ENCODE results near the gene OR1L8. TPM values are rescaled to one million over a fixed set of nuclear protein-coding genes. Genes with fewer than 3 reads are reported as not detected.

OR1L8 gene
- total and polyA plus RNA-seq, 4 donors = 0.08 TPM; not detected in 3

- no peaks in the 10 kb centered on the region for H3K4me1 ChIP-seq (ENCODE audit: control insufficient read depth in 4 of 4, insufficient read depth in 4 of 4, low read length in 3 of 4)
- H3K4me3 ChIP-seq (ENCODE audit: low read depth in 1 of 3, low read length in 3 of 3) = no peak within 1 kb of the TSS
- no peaks in the 10 kb centered on the region for H3K9me3 ChIP-seq (ENCODE audit: control insufficient read depth in 4 of 4, low read length in 3 of 4)
- no peaks in the 10 kb centered on the region for H3K36me3 ChIP-seq (ENCODE audit: control insufficient read depth in 4 of 4, insufficient read depth in 3 of 4, low read depth in 1 of 4, low read length in 3 of 4)
- H3K27ac ChIP-seq (ENCODE audit: low read depth in 1 of 2, low read length in 2 of 2) = no peak within 1 kb of the TSS
- WGBS = 77% methylated on average over 4 of the region's 4 CpGs
- no peak for DNase-seq (ENCODE audit: low spot score)
- no peak for TF ChIP-seq GABPA (IDR thresholded peaks at IDR 0.05 in 1 of 2, conservative IDR thresholded peaks at IDR 0.05 in 1 of 2)
- no peak for TF ChIP-seq ATF3 (IDR thresholded peaks at IDR 0.05)
- no peak for TF ChIP-seq RXRA (IDR thresholded peaks at IDR 0.05)
- no peak for TF ChIP-seq REST (IDR thresholded peaks at IDR 0.05)
- no peak for TF ChIP-seq SP1 (IDR thresholded peaks at IDR 0.05)
- no peak for TF ChIP-seq HNF4G (IDR thresholded peaks at IDR 0.05)
- no peak for TF ChIP-seq MAX (IDR thresholded peaks at IDR 0.05)
- no peak for TF ChIP-seq NR2F2 (IDR thresholded peaks at IDR 0.05)
- no peak for TF ChIP-seq CTCF (IDR thresholded peaks at IDR 0.05; ENCODE audit: low read depth, low read length, missing input control)
- TF ChIP-seq RAD21 (IDR thresholded peaks at IDR 0.05) = no peak
- TF ChIP-seq FOXA2 (IDR thresholded peaks at IDR 0.05) = no peak
- TF ChIP-seq FOXA1 (IDR thresholded peaks at IDR 0.05) = no peak
- no peak for TF ChIP-seq HNF4A (conservative IDR thresholded peaks at IDR 0.05)
- TF ChIP-seq EGR1 (IDR thresholded peaks at IDR 0.05; ENCODE audit: low read depth in 2 of 2) = no peak
- no peak for TF ChIP-seq YY1 (IDR thresholded peaks at IDR 0.05)
- TF ChIP-seq JUND (IDR thresholded peaks at IDR 0.05) = no peak
- TF ChIP-seq TAF1 (conservative IDR thresholded peaks at IDR 0.05) = no peak
- TF ChIP-seq ZBTB33 (IDR thresholded peaks at IDR 0.05) = no peak
- H3K27me3 ChIP-seq (ENCODE audit: control insufficient read depth in 4 of 4, insufficient read depth in 4 of 4, low read length in 3 of 4) = peaks cover 0 to 2% (median 0%) of the 10 kb centered on the region in 4 donors
- no peak within 1 kb of the TSS for H3K9ac ChIP-seq (ENCODE audit: low read depth in 1 of 2, low read length in 2 of 2)
Observed at GRCh38 chr9:122518841-122519240, 64.3 kb downstream of the OR1L8 start, which contains the start of gene OR1J4. Gene OR1J4 (plus strand): TSS chr9:122519141. CDS start chr9:122519141, 0 bp downstream.

Data from liver (tissue), 9 donors.